Pulmonary artery endothelial cell (primary cell): ENCODE measurements around the gene ARHGAP23. TPM values are rescaled to one million over a fixed set of nuclear protein-coding genes. Genes with fewer than 3 reads are reported as not detected.
A peak's percentile ranks its signal among the peaks of the same experiment; 100 is the strongest.

Experiments used
- DNase-seq: peaks from one replicate; pipeline ENCODE4 v3.0.0-alpha.2; 2011; ENCODE audit warnings: low read depth, low spot score
- total RNA-seq: library from RNA; depleted of rRNA; stranded (reverse); fragments of >200 nt; gene quantifications from 2 replicates; pipeline ENCODE4 v1.2.3, GENCODE V29; 2014

The ARHGAP23 gene
- total RNA-seq, 1 donor from 2014 or later: 44.8 TPM

DNA sequence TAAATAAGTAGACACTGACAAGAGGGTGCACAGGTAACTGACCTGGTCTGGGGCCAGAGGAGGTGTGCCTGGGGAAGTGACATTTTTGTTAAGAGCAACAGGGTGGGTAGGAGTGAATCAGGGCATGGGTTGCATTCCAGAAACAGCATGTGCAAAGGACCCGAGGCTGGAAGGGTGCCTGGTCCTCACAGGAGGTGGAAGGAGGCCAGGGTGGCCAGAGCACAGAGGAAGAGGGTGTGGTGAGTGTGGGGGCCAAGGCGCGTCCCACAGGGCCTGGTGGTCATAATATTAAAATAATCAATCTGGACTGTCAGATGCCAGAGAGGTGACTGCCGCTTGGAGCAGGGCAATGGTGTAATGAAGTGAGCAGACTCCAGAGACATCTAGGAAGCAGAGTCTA lies 14.3 kb downstream of the ARHGAP23 start:
- no peak for DNase-seq

DNA sequence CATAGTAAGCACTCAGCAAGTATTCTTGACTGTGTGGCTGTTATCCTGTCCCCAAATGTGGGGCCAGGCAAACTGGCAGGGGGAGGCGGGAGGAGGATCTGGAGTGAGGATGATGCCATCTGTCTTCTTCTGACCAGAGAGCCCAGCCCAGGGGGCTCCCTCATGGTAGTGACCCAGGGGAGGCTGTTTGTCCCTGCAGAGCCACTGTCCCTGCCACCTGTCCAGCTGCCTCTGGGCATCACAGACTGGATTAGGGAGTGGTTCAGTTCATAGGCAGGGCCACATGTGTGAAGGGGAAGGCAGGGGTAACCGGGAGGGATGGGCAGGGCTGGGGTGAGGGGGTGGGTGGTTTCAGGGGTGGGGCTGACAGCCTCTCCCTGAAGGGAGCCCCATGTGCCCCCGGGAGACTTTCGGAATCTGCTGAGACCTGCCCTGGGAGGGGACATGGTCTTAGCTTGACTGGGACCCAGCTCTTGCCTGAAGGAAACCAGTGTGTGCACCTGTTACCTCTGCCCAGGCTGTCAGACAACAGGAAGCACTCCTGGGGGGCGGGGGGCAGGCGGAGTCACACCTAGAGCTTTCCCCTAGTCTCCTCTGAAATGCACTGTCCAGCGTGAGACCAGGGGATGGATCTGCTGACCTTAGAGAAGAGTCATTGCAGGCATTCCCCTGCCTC lies 15.2 kb downstream of the ARHGAP23 start:
- DNase-seq: no peak

DNA sequence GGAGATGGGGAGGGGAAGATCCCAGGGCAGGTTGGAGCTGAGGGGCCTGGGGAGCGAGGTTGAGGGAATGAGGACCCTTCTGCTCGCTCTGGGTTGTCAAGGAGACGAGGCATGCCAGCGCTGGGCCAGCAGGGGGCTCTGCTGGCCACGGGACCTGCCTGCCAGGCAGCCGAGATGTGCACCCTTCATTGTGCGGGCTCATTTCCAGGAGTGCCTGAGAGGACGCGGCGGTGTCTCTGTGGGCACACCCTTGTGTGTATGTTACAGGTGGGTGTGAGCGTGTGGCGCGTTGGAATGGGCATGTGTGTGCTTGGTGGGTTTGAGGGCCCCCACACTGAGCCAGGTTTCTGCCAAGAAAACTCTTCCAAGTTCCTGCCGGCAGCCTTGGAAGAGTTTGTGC lies 15.9 kb downstream of the ARHGAP23 start:
- DNase-seq: no peak

DNA sequence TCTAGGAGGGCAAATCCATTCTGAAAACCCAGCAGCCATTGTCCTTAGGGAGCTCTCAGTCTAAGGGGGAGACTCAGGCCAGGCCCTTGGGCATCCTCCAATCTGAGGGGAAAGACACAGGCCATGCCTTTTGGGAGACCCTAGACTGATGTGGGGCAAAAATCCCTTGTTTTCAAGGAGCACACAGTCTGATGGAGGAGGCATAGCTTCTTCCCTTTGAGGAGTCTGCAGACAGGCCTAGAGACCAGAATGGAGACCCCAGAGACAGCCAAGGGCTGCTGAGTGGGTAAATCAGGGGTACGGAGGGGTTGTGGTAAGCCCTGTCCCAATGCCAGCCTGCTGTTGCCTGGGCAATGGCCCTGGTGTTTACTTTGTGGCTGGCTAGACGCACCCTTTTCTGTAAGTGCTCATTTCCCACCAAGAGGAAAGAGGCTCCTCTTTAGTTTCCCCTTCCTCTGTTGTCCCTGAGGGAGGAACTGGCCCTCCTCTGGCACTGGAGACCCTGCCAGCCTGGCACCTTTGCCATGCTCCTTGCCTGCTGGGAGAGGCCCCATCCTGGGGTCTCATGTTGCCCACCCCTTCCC lies 19.3 kb downstream of the ARHGAP23 start:
- DNase-seq: no peak

DNA sequence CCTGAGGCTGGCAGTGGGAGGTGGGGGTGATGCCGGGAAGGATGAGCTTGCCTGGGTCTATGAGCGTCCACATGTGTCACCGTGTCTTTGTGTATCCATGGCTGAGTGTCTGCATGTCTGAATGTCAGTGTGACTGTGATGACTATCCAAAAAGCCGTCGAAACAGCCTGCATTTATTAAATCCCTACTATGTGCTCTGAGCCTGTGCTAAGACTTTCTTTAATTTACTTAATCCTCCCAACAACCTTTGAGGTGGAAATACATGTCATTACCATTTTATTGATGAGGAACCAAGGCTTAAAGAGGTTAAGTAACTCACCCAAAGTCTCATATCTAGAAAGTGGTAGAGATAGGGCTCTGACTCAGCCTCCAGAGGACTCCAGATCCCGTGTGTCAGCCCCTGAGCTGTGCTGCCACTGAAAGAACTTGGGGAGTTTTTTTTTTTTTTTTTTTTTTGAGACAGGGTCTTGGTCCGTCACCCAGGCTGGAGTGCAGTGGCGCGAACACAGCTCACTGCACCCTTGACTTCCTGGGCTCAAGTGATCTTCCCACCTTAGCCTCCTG lies 20.0 kb downstream of the ARHGAP23 start:
- no peak for DNase-seq

DNA sequence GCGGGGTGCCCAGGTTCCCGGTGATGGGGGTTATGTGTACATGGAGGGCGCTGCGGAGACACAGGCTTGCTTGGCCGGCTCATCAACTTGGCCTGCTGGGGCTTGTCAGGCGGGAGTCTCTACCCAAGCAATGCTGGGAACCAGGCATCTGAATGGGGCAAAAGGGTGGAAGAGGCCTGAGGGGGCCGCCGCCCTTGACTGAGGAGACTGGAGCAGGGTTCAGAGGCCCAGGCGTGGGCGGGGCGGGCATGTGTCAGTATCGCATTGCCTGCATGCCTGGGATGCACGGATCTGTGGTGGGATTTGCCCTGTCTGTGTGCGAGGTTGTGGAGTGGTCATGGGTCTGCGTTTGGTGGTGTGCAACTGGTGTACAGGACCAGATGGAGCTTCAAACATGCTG lies 21.1 kb downstream of the ARHGAP23 start:
- no peak for DNase-seq

DNA sequence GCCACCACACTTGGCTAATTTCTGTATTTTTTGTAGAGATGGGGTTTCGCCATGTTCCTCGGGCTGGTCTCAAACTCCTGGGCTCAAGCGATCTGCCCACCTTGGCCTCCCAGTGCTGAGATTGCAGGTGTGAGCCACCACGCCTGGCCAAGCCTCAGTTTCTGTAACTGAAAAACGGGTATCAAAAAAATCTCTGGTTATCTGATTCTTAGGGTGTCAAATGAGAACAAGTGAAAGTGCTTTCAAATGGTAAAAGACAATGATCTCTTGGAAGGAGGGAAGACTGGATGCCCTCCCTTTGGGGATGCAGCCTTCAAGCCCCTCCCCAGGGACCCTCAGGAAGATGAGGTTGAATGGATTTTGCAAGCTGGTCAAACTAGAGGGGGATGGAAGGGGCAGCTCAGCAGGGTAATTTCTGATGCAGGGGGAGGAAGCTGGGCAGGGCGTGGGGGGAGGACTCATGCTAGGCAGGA lies 22.3 kb downstream of the ARHGAP23 start:
- no peak for DNase-seq

DNA sequence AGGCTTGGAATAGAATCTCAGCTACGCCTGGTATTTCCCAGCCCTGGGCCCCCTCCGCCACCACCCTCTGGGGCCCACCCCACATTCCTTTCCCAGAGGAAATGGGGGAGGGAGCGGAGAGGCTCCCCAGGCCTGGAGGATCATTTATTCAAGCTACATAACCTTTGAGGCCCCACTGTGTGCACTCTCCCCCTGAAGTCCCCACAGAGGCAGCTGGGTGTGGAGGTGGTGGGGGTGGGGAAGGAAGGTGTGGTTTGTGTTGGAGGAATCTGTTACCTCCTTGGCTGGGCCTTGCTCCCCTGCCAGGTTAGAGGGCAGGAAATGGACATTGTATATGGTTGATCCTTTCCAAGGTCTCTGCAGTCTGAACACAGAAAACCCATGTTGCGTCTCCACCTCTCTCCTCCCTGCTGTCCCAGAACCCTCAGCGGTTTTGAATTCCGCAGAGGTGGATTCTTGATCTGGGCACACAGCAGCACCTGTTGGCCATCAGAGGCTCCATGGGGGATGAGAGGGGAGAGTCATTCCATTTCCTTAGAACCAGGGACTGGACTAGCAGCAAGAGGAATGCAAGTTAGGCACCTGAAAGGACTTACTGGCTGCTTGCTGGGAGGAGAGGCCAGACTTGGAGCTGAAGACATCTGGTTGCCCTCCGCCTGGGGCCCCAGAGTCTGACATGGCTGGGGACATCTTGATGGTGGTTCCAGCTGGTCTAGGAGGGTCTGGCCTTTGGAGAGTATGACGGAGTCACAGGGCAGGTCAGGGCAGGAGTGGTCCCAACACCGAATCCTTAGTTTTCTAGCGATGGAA lies 23.0 kb downstream of the ARHGAP23 start:
- DNase-seq: peak; percentile 72

DNA sequence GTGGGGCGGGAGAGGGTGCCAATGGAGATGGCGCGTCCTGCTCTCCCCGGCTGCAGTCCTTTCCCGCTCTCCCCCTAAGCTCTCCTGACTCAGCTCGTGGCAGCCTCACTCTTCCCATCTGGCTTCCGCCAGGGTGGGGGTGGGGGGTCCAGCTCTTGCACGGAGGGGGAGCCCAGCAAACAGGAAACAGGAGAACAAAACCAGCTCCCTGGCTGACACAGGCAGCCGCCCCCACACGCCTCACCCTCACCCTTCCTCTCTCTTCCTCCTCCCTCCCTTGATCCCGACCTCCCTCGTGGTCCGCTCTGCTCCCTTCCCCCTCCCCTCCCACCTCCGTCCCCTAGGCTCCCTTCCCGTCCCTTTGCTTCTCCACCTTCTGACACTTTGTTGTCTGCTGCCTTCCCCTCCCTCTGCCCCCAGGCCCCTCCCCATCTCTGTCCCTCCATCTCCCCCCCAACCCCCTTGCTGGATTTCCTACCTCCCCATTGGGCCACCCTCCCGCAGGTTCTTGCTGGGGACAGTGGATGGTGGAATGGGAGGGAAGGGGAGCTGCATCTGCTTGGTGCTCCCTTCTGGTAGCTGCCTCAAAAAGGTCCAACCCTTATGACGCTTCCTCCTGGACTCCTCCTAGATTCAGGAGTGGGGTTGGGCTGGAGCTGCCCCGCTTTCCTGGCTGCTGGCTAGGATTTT lies 23.7 kb downstream of the ARHGAP23 start:
- DNase-seq: peak; percentile 88

DNA sequence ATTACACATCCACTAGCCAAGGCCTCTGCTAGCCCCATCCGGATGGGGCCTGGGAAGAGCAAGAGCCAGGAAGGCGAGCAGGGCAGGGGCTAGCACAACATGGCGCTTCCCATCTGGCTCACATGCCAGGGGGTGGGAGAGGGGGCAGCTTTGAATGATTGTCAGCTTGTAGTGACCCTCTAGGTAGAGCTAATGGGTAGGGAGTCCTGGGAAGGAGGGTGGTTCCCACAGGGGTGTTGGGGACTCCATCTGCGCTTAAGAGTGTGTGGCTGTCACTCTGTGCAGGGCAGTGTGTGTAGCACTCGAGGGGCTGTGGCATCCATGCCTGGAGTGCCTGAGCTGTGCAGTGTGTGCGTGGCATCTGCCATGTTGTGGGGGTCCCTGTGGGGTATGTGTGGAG lies 24.5 kb downstream of the ARHGAP23 start:
- DNase-seq: no peak

DNA sequence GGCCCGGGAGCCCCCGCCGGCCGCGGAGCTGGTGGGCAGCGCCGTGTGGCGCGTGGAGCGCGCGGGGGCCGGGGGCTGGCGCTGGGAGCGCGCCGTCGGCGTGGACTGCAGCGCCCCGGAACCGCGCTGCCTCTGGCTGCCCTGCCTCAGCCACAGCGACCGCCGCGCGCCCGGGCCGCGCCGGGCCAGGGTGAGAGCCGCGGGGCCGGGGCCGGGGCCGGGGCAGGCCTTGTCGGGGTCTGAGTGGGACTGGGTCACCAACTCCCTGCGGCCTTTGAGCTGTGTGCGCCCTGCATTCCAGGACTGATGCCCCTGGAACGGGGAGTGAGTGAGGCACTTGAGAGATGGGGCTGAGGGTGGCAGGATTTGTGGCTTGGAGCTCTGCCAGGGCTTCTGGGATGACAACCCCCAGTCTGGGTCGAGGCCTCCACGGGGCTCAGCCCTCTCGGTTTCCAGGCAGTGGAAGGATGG lies 25.7 kb downstream of the ARHGAP23 start:
- DNase-seq: no peak

DNA sequence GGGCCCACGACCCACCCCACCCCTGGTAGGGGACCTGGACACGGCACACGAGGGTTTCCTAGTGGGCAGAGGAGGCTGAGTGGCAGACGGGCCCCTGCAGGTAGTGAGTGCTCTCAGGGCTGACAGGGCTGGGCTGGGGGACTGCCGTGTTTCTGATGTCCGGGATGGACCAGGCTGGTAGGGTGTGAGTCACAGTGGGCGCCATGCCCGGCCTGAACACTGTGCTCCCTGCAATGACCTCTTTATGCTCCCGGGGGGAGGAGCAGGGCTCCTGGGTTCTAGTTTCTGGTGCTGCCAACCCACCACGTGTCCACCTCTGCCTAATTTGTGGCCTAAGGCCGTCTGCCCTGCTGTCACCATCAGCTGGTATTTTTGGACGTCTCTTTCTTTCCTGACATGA lies 26.3 kb downstream of the ARHGAP23 start:
- DNase-seq: no peak

DNA sequence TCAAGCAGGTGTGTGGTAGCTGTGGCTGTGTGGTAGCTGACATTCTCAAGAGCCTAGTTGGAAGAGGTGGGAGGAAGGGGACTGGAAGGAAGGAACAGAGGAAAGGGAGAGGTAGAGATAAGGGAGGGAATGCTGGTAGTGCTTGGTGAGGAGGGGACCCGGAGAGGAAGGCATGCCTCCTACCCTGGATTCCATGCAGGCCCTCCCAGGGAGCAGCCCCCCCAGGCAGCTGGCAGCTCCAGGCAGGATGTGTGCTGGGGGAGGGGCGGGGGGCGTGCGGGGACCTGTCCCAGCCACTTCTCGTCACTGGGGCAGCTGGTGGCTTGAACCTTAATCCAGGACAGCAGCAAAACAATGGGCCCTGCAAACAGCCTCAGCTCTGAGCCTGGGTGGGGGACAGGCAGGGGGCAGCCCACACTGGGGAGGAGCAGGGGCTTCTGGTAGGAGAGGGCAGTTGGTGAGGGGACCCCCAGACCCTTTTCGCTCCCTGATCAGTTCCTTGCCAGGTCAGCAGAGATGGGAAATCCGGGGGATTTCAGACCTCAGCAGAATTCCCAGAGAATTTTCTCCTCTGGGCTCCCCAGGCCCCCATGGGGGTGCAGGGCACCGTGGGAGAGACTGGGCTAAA lies 27.1 kb downstream of the ARHGAP23 start:
- no peak for DNase-seq

DNA sequence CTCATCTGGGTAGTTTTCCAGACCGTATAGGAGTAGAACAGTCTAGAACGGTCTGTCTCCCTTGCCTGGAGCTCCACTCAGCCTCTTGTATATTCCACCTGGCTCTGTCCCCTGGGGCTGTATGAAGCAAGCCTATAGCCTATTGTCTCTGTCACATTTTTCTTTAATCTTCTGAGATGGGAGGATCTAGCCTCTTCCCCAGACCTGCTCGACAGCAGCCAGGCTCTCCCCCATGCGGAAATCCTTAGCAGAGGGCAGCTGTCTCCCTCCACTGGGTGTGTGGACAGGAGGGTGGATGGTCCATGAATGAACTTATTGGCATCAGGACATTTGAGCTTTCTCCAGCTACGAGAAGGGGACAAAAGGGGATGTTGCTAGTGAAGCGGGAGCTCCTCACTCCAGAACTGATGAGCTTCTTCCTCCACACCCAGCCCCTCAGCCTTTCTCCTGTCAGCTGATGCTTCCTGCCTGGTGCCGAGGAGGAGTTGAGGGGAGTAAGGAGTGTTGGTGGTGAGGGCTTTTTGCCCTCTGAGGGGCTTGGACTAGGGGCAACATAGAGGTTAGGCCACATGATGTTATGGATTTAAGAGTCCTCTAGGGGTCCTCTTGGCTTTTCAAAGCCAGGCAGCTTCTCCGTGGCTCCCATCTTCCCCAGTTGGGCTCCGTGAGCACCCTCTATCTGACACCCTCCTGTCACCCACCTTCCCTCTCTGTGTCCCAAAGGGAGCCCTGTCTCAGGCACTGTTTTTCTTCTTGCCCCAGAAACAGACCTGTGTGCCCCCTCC lies 28.0 kb downstream of the ARHGAP23 start:
- DNase-seq: no peak

DNA sequence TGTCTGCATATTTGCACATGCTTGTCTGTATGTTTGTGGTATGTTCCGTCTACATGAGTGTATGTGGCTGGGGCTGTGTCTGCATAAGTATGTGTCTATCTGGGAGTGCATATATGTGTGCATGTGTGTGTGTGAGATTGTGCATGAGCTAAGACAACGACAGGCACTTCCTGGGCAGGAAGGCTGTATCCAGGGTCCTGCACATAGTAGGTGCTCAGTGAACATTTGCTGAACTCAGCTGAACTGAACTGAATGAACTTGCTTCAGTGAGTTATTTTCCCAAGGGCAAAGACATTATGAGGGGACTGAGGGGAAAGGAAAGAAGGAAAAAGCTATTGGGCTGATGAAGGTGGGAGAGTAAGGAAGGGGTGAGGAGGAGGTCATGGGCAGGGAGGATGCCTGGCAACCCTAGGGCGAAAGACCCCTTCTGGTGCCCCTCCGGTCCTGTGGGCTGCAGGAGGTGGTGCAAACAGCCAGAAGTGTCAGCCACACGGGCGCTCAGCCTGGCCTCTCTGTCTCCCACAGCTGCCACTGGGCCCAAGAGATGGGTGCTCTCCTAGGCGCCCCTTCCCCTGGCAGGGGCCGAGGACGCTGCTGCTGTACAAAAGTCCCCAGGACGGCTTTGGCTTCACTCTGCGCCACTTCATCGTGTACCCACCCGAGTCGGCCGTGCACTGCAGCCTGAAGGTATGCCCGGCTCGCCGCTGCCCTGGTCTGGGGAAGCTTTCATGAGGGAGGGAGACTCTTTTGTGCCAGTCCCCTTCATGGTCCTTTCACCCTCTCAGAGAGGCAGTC lies 29.5 kb downstream of the ARHGAP23 start:
- DNase-seq: no peak

DNA sequence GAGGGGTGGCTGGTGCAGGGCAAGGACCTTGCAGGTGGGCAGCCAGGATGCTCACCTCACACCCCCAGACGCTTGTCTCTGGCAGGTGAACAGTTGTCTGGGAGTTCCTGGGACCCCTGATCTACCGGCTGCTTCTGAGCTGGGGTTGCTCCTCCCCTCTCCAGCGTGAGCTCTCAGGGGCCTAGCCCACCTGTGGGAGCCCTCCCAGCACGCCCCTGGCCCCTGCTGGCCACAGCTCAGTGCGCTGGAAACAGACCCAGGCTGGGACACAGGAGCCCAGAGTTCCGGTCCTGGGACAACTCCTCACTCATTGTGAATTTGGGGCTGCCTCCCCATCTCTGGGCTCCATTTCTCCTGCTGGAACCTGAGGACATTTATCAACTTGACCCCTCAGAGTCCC lies 30.3 kb downstream of the ARHGAP23 start:
- DNase-seq: no peak

DNA sequence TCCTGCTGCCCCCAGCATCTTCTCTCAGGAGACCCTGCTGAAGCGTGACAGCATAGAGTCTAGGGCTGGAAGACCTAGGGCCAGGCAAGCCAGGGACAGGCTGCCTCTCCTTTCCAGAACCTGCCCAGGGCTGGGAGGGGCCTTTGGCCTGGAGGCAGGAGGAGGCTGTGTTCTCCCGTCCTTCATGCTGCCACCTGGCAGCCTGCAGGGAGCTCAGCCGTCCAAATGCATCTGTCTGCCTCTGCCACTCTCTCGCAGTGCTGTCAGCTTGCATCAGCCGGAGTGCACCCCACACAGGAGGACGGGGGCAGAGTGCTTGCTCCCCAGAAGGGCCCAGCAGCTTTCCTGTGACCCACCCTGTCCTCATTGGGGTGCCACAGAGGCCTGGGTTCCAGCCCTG lies 31.3 kb downstream of the ARHGAP23 start:
- no peak for DNase-seq

DNA sequence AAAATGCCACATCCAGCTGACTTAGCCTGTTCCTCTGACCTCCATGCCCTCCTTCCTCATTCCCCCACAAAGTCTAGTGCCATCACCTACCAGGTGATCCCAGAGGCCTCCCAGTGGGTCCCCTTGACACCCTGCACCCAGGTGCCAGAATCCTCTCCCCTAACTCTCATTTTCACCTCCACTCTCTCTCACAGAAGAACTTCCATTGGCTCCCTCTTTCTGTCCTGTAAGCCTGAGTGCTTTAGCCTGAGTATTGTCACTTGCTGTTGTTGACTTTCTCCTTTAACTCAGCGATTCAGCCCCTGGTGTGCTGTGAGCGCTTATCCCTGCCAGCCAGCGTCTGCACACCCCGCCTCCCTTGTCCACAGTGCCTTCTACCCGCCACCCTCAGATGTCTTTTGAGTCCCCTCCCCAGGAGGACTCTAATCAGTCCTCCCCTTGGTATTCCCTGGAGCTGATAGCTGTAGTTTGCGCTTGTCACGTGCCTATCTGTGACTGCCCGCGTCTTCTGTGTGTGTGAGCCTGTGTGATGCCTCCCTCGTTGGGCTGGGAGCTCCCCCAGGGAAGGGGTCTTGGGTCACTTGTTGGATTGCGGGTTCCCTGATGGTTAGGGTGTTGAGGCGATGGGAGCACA lies 31.9 kb downstream of the ARHGAP23 start:
- no peak for DNase-seq
